Smooth muscle cell of the umbilical artery (primary cell): ENCODE data around the gene OR2T5. TPM values are rescaled to one million over a fixed set of nuclear protein-coding genes. Genes with fewer than 3 reads are reported as not detected.

Experiments
- total RNA-seq: library from RNA; depleted of rRNA; stranded (reverse); fragments of >200 nt; gene quantifications from 2 replicates; pipeline ENCODE4 v1.2.3, GENCODE V29; 2014

OR2T5 gene
- not detected in 2 replicates for total RNA-seq

GRCh38 chr1:248488289-248488688 is at the start of gene OR2T5:
OR2T5 (plus strand) TSS chr1:248488589; CDS start chr1:248488589, 0 bp downstream.

GRCh38 chr1:248445399-248445798 is 43.0 kb upstream of the OR2T5 start, which contains the start of gene OR2T2:
OR2T2 (plus strand) TSS chr1:248445637; CDS start chr1:248452798, 7,161 bp downstream.

GRCh38 chr1:248473051-248473450 is 15.3 kb upstream of the OR2T5 start, which contains the start of gene OR2T3:
OR2T3 (plus strand) TSS chr1:248473351; CDS start chr1:248473351, 0 bp downstream.

GRCh38 chr1:248507773-248508172 is 19.4 kb downstream of the OR2T5 start, which contains the start of gene OR2G6:
OR2G6 (plus strand) TSS chr1:248508073; CDS start chr1:248521647, 13,574 bp downstream.

Other genes with a start within 250 kb of the OR2T5 start
- gene OR2T33, start 210.6 kb upstream of the OR2T5 start, total RNA-seq: not detected in 2 replicates
- gene OR2T12, start 185.2 kb upstream of the OR2T5 start, total RNA-seq: not detected in 2 replicates
- gene OR2M7, start 164.0 kb upstream of the OR2T5 start, total RNA-seq: not detected in 2 replicates
- gene OR14C36, start 139.8 kb upstream of the OR2T5 start, total RNA-seq: not detected in 2 replicates
- not detected in 2 replicates for gene OR2T4, start 126.9 kb upstream of the OR2T5 start, total RNA-seq
- not detected in 2 replicates for gene OR2T6, start 112.8 kb upstream of the OR2T5 start, total RNA-seq
- gene OR2T1, start 85.5 kb upstream of the OR2T5 start, total RNA-seq: not detected in 2 replicates
- not detected in 2 replicates for gene OR2T2, start 43.0 kb upstream of the OR2T5 start, total RNA-seq
- gene OR2T3, start 15.2 kb upstream of the OR2T5 start, total RNA-seq: not detected in 2 replicates
- not detected in 2 replicates for gene OR2G6, start 19.5 kb downstream of the OR2T5 start, total RNA-seq
- not detected in 2 replicates for gene OR2T29, start 74.2 kb downstream of the OR2T5 start, total RNA-seq
- gene OR2T34, start 86.2 kb downstream of the OR2T5 start, total RNA-seq: not detected in 2 replicates
- gene OR2T10, start 109.1 kb downstream of the OR2T5 start, total RNA-seq: not detected in 2 replicates
- gene OR2T11, start 146.5 kb downstream of the OR2T5 start, total RNA-seq: not detected in 2 replicates
- not detected in 2 replicates for gene OR2T35, start 156.7 kb downstream of the OR2T5 start, total RNA-seq
- gene OR2T27, start 166.9 kb downstream of the OR2T5 start, total RNA-seq: not detected in 2 replicates
- gene OR14I1, start 214.2 kb downstream of the OR2T5 start, total RNA-seq: not detected in 2 replicates